ENCODE results near the gene CLTB. TPM values are rescaled to one million over a fixed set of nuclear protein-coding genes. Genes with fewer than 3 reads are reported as not detected.

Gene CLTB
- total RNA-seq, 2 experiments from 2014 or later: 69.5 to 73.2 TPM

- H3K27ac ChIP-seq (ENCODE audit: low read depth in 1 of 2, low read length in 2 of 2): no peak overlapping the region
- no peaks in the 10 kb centered on the region for H3K9me3 ChIP-seq (ENCODE audit: control insufficient read depth in 1 of 2, insufficient read depth in 1 of 2, low read length in 2 of 2)
- H3K27me3 ChIP-seq (ENCODE audit: control insufficient read depth in 1 of 2, insufficient read depth in 2 of 2, low read length in 2 of 2): no peaks in the 10 kb centered on the region
- no peak for TF ChIP-seq CTCF (IDR thresholded peaks at IDR 0.05)
- H3K4me3 Mint-ChIP-seq: peak overlapping the region; percentile 40
- intact Hi-C loops (cut with DNase I, micrococcal nuclease): no loop called here
- H3K4me3 ChIP-seq (ENCODE audit: low read length): peak overlapping the region; percentile 25
- peak; percentile 29 for ATAC-seq (ENCODE audit: poor library complexity)
- peak in 2 of 14 experiments; percentile 13 to 14 for DNase-seq
- ChIA-PET POLR2A (interaction anchor here (1.4 kb wide), 1 partner anchor 11 kb away, joined by 6 read pairs; the partner anchor contains the start of gene FAF2), CTCF (interaction anchor here (0.9 kb wide), 1 partner anchor 160 kb away, joined by 3 read pairs; no protein-coding TSS in a partner anchor)
- H3K27me3 Mint-ChIP-seq: peaks cover 13% of the 10 kb centered on the region
- no peaks in the 10 kb centered on the region for H3K36me3 Mint-ChIP-seq (ENCODE audit: low read depth)
- H3K27ac Mint-ChIP-seq: no peak overlapping the region
- no peaks in the 10 kb centered on the region for H3K36me3 ChIP-seq (ENCODE audit: insufficient read depth, low read length)
- H3K4me1 ChIP-seq (ENCODE audit: insufficient read depth, low read length): peaks cover 10% of the 10 kb centered on the region
- H3K9me3 Mint-ChIP-seq: no peaks in the 10 kb centered on the region
- H3K4me1 Mint-ChIP-seq (ENCODE audit: low read depth): peaks cover 8% of the 10 kb centered on the region
Measured at GRCh38 chr5:176436656-176437055, 20.3 kb upstream of the CLTB start.

- Histone ChIP-seq H3K9me3 (ENCODE audit: control insufficient read depth in 1 of 2, insufficient read depth in 1 of 2, low read length in 2 of 2) (no peaks in the 10 kb centered on the region), H3K4me3 (ENCODE audit: low read length) (no peak overlapping the region), H3K27me3 (ENCODE audit: control insufficient read depth in 1 of 2, insufficient read depth in 2 of 2, low read length in 2 of 2) (no peaks in the 10 kb centered on the region), H3K36me3 (ENCODE audit: insufficient read depth, low read length) (no peaks in the 10 kb centered on the region), H3K27ac (ENCODE audit: low read depth in 1 of 2, low read length in 2 of 2) (no peak overlapping the region), H3K4me1 (ENCODE audit: insufficient read depth, low read length) (peaks cover 10% of the 10 kb centered on the region)
- TF ChIP-seq CTCF (IDR thresholded peaks at IDR 0.05): no peak
- ChIA-PET CTCF (no interaction called here), POLR2A (no interaction called here)
- Mint-ChIP-seq H3K4me1 (ENCODE audit: low read depth) (peaks cover 8% of the 10 kb centered on the region), H3K9me3 (no peaks in the 10 kb centered on the region), H3K27me3 (peaks cover 13% of the 10 kb centered on the region), H3K4me3 (no peak overlapping the region), H3K36me3 (ENCODE audit: low read depth) (no peaks in the 10 kb centered on the region), H3K27ac (no peak overlapping the region)
- intact Hi-C loops (cut with DNase I, micrococcal nuclease): no loop called here
- DNase-seq: no peak
- ATAC-seq (ENCODE audit: poor library complexity): no peak
Measured at GRCh38 chr5:176432707-176433106, 16.4 kb upstream of the CLTB start.

- POLR2A ChIA-PET: no interaction called here
- H3K36me3 Mint-ChIP-seq (ENCODE audit: low read depth): no peaks in the 10 kb centered on the region
- H3K4me3 Mint-ChIP-seq: no peak overlapping the region
- H3K4me1 Mint-ChIP-seq (ENCODE audit: low read depth): no peaks in the 10 kb centered on the region
- Histone ChIP-seq H3K4me3 (ENCODE audit: low read length) (no peak overlapping the region), H3K9me3 (ENCODE audit: control insufficient read depth in 1 of 2, insufficient read depth in 1 of 2, low read length in 2 of 2) (peaks cover 0 to 3% of the 10 kb centered on the region in 2 experiments), H3K27ac (ENCODE audit: low read depth in 1 of 2, low read length in 2 of 2) (no peak overlapping the region), H3K36me3 (ENCODE audit: insufficient read depth, low read length) (no peaks in the 10 kb centered on the region), H3K27me3 (ENCODE audit: control insufficient read depth in 1 of 2, insufficient read depth in 2 of 2, low read length in 2 of 2) (no peaks in the 10 kb centered on the region), H3K4me1 (ENCODE audit: insufficient read depth, low read length) (no peaks in the 10 kb centered on the region)
- no peak overlapping the region for H3K27ac Mint-ChIP-seq
- intact Hi-C loops (cut with DNase I, micrococcal nuclease): no loop called here
- ATAC-seq (ENCODE audit: poor library complexity): no peak
- TF ChIP-seq CTCF (IDR thresholded peaks at IDR 0.05): no peak
- DNase-seq: no peak
- H3K27me3 Mint-ChIP-seq: peaks cover 6% of the 10 kb centered on the region
- H3K9me3 Mint-ChIP-seq: no peaks in the 10 kb centered on the region
- CTCF ChIA-PET: interaction anchor here (1.2 kb wide), 1 partner anchor 18 kb away, joined by 3 read pairs; no protein-coding TSS in a partner anchor
Measured at GRCh38 chr5:176429972-176430371, 13.6 kb upstream of the CLTB start.
